Testis (tissue), 3 donors: ENCODE measurements around the gene SGTB. TPM values are rescaled to one million over a fixed set of nuclear protein-coding genes. Genes with fewer than 3 reads are reported as not detected.
A peak's percentile ranks its signal among the peaks of the same experiment; 100 is the strongest.

Experiments used
- DNase-seq: peaks from one replicate; pipeline ENCODE4 v3.0.0-alpha.2; 2019
- H3K27ac ChIP-seq, 2 donors: fragments of 200-600 bp; sonication (generic); one replicate each; pipeline ENCODE4 v1.5.1; 2019
- H3K27me3 ChIP-seq: fragments of 200-600 bp; sonication (generic); one replicate; pipeline ENCODE4 v1.5.1; 2019
- H3K36me3 ChIP-seq: fragments of 200-600 bp; sonication (generic); one replicate; pipeline ENCODE4 v1.5.1; 2017; ENCODE audit warnings: low read depth; ENCODE audit errors: missing control alignments
- H3K4me1 ChIP-seq: fragments of 200-600 bp; sonication (generic); one replicate; pipeline ENCODE4 v1.5.1; 2019
- H3K4me3 ChIP-seq, 2 donors: fragments of 200-600 bp; sonication (generic); one replicate each; pipeline ENCODE4 v1.5.1; 2017 to 2019
- H3K9me3 ChIP-seq: fragments of 200-600 bp; sonication (generic); one replicate; pipeline ENCODE4 v1.5.1; 2017
- CTCF ChIP-seq, 3 experiments: fragments of 450-650 bp in 2 of 3; fragments of 200-600 bp in 1 of 3; sonication (generic) in 1 of 3; IDR thresholded peaks; one replicate each; pipeline ENCODE4 v1.5.1; 2016 to 2019; ENCODE audit warnings: antibody characterized with exemption in 3 of 3, mild to moderate bottlenecking in 2 of 3, moderate library complexity in 1 of 3
- POLR2A ChIP-seq: fragments of 450-650 bp; IDR thresholded peaks from one replicate; pipeline ENCODE4 v1.6.1; 2017; ENCODE audit warnings: antibody characterized with exemption, mild to moderate bottlenecking, moderate library complexity
- WGBS, 2 donors: methylation state at CpG; one replicate each; pipeline ENCODE4 v1.1.5; 2018; 5-methylcytosine and 5-hydroxymethylcytosine counted together
- intact Hi-C: fragments of 100-400 bp; cut with DNase I; formaldehyde crosslinking; loops from one replicate; pipeline ENCODE4 v1.15.1; 2023; ENCODE audit warnings: low total_unique reads
- polyA plus RNA-seq: library from polyadenylated mRNA; stranded (reverse); fragments of 350-450 nt; fragmentation: Illumina TruSeq; extraction: RNeasy Lipid Tissue Mini Kit (QIAGEN cat#74804); gene quantifications from one replicate; pipeline ENCODE4 v1.2.3, GENCODE V29; 2014; ENCODE audit warnings: low read depth, low replicate concordance; ENCODE audit not compliant: insufficient read depth
- total RNA-seq, 2 donors: library from RNA; depleted of rRNA; stranded (reverse); fragments of >200 nt; gene quantifications; one replicate each; pipeline ENCODE4 v1.2.3, GENCODE V29; 2016

SGTB gene
- total and polyA plus RNA-seq, 3 donors from 2014 or later, result 2.3 to 4.5 (median 3.8) TPM

- Histone ChIP-seq H3K9me3 (no peaks in the 10 kb centered on the region), H3K4me3 (no peak overlapping the region), H3K4me1 (no peaks in the 10 kb centered on the region), H3K36me3 (no peaks in the 10 kb centered on the region), H3K27ac (no peak overlapping the region), H3K27me3 (no peaks in the 10 kb centered on the region)
- DNase-seq, result no peak
- TF ChIP-seq CTCF (IDR thresholded peaks at IDR 0.05), result no peak
- TF ChIP-seq POLR2A, result no peak
- WGBS, 2 donors, result 85 to 90% methylated on average over 5 of the region's 5 CpGs
- intact Hi-C loops, result no loop called here
Observed at GRCh38 chr5:65749956-65750355, 28.0 kb upstream of the SGTB start.

- H3K36me3 ChIP-seq, result no peaks in the 10 kb centered on the region
- no peak for DNase-seq
- no peak overlapping the region for H3K27ac ChIP-seq
- no peaks in the 10 kb centered on the region for H3K4me1 ChIP-seq
- H3K9me3 ChIP-seq, result no peaks in the 10 kb centered on the region
- H3K27me3 ChIP-seq, result no peaks in the 10 kb centered on the region
- 86 to 97% methylated on average over 1 of the region's 1 CpG for WGBS, 2 donors
- TF ChIP-seq POLR2A, result no peak
- no peak for TF ChIP-seq CTCF (IDR thresholded peaks at IDR 0.05)
- no peak overlapping the region for H3K4me3 ChIP-seq
- intact Hi-C loops, result no loop called here
Observed at GRCh38 chr5:65749221-65749844, 27.4 kb upstream of the SGTB start.

- Histone ChIP-seq H3K27me3 (no peaks in the 10 kb centered on the region), H3K36me3 (no peaks in the 10 kb centered on the region), H3K27ac (no peak overlapping the region), H3K4me3 (no peak overlapping the region), H3K9me3 (no peaks in the 10 kb centered on the region), H3K4me1 (no peaks in the 10 kb centered on the region)
- no peak for DNase-seq
- intact Hi-C loops, result no loop called here
- 37 to 42% methylated on average over 4 of the region's 4 CpGs for whole genome bisulfite sequencing, 2 donors
- TF ChIP-seq POLR2A (no peak), CTCF (IDR thresholded peaks at IDR 0.05) (peak; percentile 27 to 64 (median 63))
Observed at GRCh38 chr5:65742565-65743231, 20.8 kb upstream of the SGTB start.

- H3K27ac ChIP-seq, result no peak overlapping the region
- H3K4me1 ChIP-seq, result no peaks in the 10 kb centered on the region
- intact Hi-C loops, result no loop called here
- H3K9me3 ChIP-seq, result no peaks in the 10 kb centered on the region
- TF ChIP-seq CTCF (IDR thresholded peaks at IDR 0.05) (no peak), POLR2A (no peak)
- H3K4me3 ChIP-seq, result no peak overlapping the region
- no peak for DNase-seq
- H3K27me3 ChIP-seq, result no peaks in the 10 kb centered on the region
- no peaks in the 10 kb centered on the region for H3K36me3 ChIP-seq
Observed at GRCh38 chr5:65739162-65739561, 17.3 kb upstream of the SGTB start.

- no peak for DNase-seq
- no peaks in the 10 kb centered on the region for H3K27me3 ChIP-seq
- H3K4me1 ChIP-seq, result no peaks in the 10 kb centered on the region
- no peak overlapping the region for H3K4me3 ChIP-seq
- no peak overlapping the region for H3K27ac ChIP-seq
- no peak for TF ChIP-seq POLR2A
- TF ChIP-seq CTCF (IDR thresholded peaks at IDR 0.05), result no peak
- H3K36me3 ChIP-seq, result no peaks in the 10 kb centered on the region
- intact Hi-C loops, result no loop called here
- WGBS, 2 donors, result 60 to 73% methylated on average over 4 of the region's 4 CpGs
- no peaks in the 10 kb centered on the region for H3K9me3 ChIP-seq
Observed at GRCh38 chr5:65738305-65738704, 16.4 kb upstream of the SGTB start.
